Esophagus muscularis mucosa (tissue), 4 donors: Measurements from ENCODE around the gene RBM8A.

Experiments
- EP300 ChIP-seq: sonication (generic); formaldehyde crosslinking; IDR thresholded peaks from one replicate; pipeline ENCODE4 v1.6.1; 2017; ENCODE audit warnings: antibody characterized with exemption
- POLR2AphosphoS5 ChIP-seq, 2 donors: sonication (generic); formaldehyde crosslinking; IDR thresholded peaks; one replicate each; pipeline ENCODE4 v1.6.1; 2017; ENCODE audit warnings: antibody characterized with exemption in 2 of 2
- TF ChIP-seq, protein P1 (sequence below), 3 experiments: fragments of 200-600 bp in 2 of 3; fragments of 450-650 bp in 1 of 3; sonication (generic) in 2 of 3; IDR thresholded peaks; one replicate each; pipeline ENCODE4 v1.5.1; 2017 to 2019; ENCODE audit warnings: antibody characterized with exemption in 3 of 3, mild to moderate bottlenecking in 2 of 3, moderate library complexity in 1 of 3

DNA sequence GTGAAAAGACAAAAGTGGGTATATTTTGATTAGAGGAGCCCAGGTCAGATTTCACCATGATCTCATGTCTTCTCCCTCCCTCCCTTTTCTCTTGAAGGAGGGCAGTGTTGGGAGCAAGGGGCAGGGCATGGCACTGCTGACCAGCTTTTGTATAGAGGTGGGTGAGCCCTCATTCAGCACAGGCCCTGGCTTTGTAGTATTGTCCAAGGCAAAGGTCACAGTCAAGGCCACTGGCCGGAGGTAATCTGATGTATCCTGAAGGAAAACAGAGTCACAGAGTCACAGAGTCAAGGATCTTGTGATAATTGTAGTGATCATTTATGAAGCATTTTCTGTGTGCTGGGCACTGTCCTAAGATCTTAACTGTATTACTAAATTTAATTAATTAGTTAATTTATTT is 29.3 kb downstream of the RBM8A start:
- TF ChIP-seq EP300 (no peak), POLR2AphosphoS5 (IDR thresholded peaks at IDR 0.05) (no peak)
- TF ChIP-seq, protein P1, sequence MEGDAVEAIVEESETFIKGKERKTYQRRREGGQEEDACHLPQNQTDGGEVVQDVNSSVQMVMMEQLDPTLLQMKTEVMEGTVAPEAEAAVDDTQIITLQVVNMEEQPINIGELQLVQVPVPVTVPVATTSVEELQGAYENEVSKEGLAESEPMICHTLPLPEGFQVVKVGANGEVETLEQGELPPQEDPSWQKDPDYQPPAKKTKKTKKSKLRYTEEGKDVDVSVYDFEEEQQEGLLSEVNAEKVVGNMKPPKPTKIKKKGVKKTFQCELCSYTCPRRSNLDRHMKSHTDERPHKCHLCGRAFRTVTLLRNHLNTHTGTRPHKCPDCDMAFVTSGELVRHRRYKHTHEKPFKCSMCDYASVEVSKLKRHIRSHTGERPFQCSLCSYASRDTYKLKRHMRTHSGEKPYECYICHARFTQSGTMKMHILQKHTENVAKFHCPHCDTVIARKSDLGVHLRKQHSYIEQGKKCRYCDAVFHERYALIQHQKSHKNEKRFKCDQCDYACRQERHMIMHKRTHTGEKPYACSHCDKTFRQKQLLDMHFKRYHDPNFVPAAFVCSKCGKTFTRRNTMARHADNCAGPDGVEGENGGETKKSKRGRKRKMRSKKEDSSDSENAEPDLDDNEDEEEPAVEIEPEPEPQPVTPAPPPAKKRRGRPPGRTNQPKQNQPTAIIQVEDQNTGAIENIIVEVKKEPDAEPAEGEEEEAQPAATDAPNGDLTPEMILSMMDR (IDR thresholded peaks at IDR 0.05) = no peak
